HG03139 (cell line): Measurements from ENCODE around the gene KCNJ6.

Source experiments
- ATAC-seq: cut with Tn5 transposase; IDR thresholded peaks from one replicate; pipeline ENCODE4 v1.9.1; 2021; ENCODE audit not compliant: unreplicated experiment

The KCNJ6 gene

GRCh38 chr21:37560385-37560784 is 355.9 kb downstream of the KCNJ6 start:
- ATAC-seq: no peak

- ATAC-seq: no peak
These were observed 357.5 kb downstream of the KCNJ6 start for GRCh38 chr21:37558676-37559211.
